ENCODE data around the gene KCNK6. TPM values are rescaled to one million over a fixed set of nuclear protein-coding genes. Genes with fewer than 3 reads are reported as not detected.

Gene KCNK6
- total and polyA plus RNA-seq, 2 donors (not counting 1 experiment from before 2014, with no cell fraction given), result 3.4 to 3.7 TPM

GRCh38 chr19:38352611-38353010, 33.0 kb downstream of the KCNK6 start:
- TF ChIP-seq CTCF (IDR thresholded peaks at IDR 0.05) (no peak), EZH2 (IDR thresholded peaks at IDR 0.05; ENCODE audit: borderline replicate concordance, insufficient read depth, low read depth, low read length, poor library complexity, severe bottlenecking) (no peak)
- Histone ChIP-seq H3K4me3 (ENCODE audit: control extremely low read depth in 1 of 5, extremely low read depth in 1 of 5, insufficient read depth in 1 of 5, low read depth in 2 of 5, low read length in 4 of 5) (no peak overlapping the region), H3K4me1 (ENCODE audit: control insufficient read depth in 2 of 2, insufficient read depth in 2 of 2, low read length in 2 of 2) (no peaks in the 10 kb centered on the region), H3K79me2 (ENCODE audit: control insufficient read depth, insufficient read depth, low read length) (no peaks in the 10 kb centered on the region), H3K36me3 (replicated peaks in 1 of 2; ENCODE audit: control extremely low read depth in 1 of 2, control insufficient read depth in 1 of 2, extremely low read depth in 1 of 2, insufficient read depth in 2 of 2, low read length in 1 of 2) (no peaks in the 10 kb centered on the region), H3K27ac (ENCODE audit: low read length in 2 of 2) (no peak overlapping the region), H3K4me2 (replicated peaks; ENCODE audit: low read depth, low read length, poor library complexity, severe bottlenecking) (no peak overlapping the region), H4K20me1 (ENCODE audit: control insufficient read depth, insufficient read depth, low read length, poor library complexity, severe bottlenecking) (no peaks in the 10 kb centered on the region), H3K9me3 (ENCODE audit: control extremely low read depth in 1 of 3, control insufficient read depth in 2 of 3, insufficient read depth in 1 of 3, low read length in 2 of 3) (no peaks in the 10 kb centered on the region), H3K27me3 (replicated peaks in 1 of 4; ENCODE audit: control extremely low read depth in 1 of 4, control insufficient read depth in 3 of 4, insufficient read depth in 4 of 4, low read length in 3 of 4) (no peaks in the 10 kb centered on the region), H2AFZ (ENCODE audit: insufficient read depth, low read depth, low read length, poor library complexity, severe bottlenecking) (no peak overlapping the region), H3K9ac (ENCODE audit: low read length) (no peak overlapping the region)
- ChIA-PET POLR2A (no interaction called here), CTCF (interaction anchor here (0.6 kb wide), 1 partner anchor 26 kb away, joined by 3 read pairs; no protein-coding TSS in a partner anchor)
- no peaks in the 10 kb centered on the region for H3K4me1 Mint-ChIP-seq
- ATAC-seq (ENCODE audit: low read depth) (no peak), DNase-seq (no peak)
- H3K27ac Mint-ChIP-seq, result no peak overlapping the region
- 70% methylated on average over 4 of the region's 8 CpGs for WGBS (ENCODE audit: insufficient coverage)
- no peak overlapping the region for H3K4me3 Mint-ChIP-seq
- H3K27me3 Mint-ChIP-seq, result peaks cover 7% of the 10 kb centered on the region
- H3K9me3 Mint-ChIP-seq (ENCODE audit: insufficient read depth), result no peaks in the 10 kb centered on the region
- intact Hi-C loops (cut with micrococcal nuclease), result no loop called here

- no peak overlapping the region for H2AFZ ChIP-seq (ENCODE audit: insufficient read depth, low read depth, low read length, poor library complexity, severe bottlenecking)
- H3K4me3 Mint-ChIP-seq, result no peak overlapping the region
- no peaks in the 10 kb centered on the region for H3K4me1 ChIP-seq (ENCODE audit: control insufficient read depth in 2 of 2, insufficient read depth in 2 of 2, low read length in 2 of 2)
- no peaks in the 10 kb centered on the region for H3K9me3 Mint-ChIP-seq (ENCODE audit: insufficient read depth)
- intact Hi-C loops (cut with micrococcal nuclease), result no loop called here
- no peaks in the 10 kb centered on the region for H4K20me1 ChIP-seq (ENCODE audit: control insufficient read depth, insufficient read depth, low read length, poor library complexity, severe bottlenecking)
- peaks cover 11% of the 10 kb centered on the region for H3K27me3 Mint-ChIP-seq
- no peak overlapping the region for H3K4me2 ChIP-seq (replicated peaks; ENCODE audit: low read depth, low read length, poor library complexity, severe bottlenecking)
- CTCF ChIA-PET, result no interaction called here
- no peak overlapping the region for H3K27ac Mint-ChIP-seq
- no peak for DNase-seq
- 89% methylated on average over 10 of the region's 16 CpGs for WGBS (ENCODE audit: insufficient coverage)
- H3K4me3 ChIP-seq (ENCODE audit: control extremely low read depth in 1 of 5, extremely low read depth in 1 of 5, insufficient read depth in 1 of 5, low read depth in 2 of 5, low read length in 4 of 5), result no peak overlapping the region
- POLR2A ChIA-PET, result no interaction called here
- no peak overlapping the region for H3K27ac ChIP-seq (ENCODE audit: low read length in 2 of 2)
- no peak overlapping the region for H3K9ac ChIP-seq (ENCODE audit: low read length)
- no peak for TF ChIP-seq CTCF (IDR thresholded peaks at IDR 0.05)
- TF ChIP-seq EZH2 (IDR thresholded peaks at IDR 0.05; ENCODE audit: borderline replicate concordance, insufficient read depth, low read depth, low read length, poor library complexity, severe bottlenecking), result no peak
- ATAC-seq (ENCODE audit: low read depth), result no peak
- H3K9me3 ChIP-seq (ENCODE audit: control extremely low read depth in 1 of 3, control insufficient read depth in 2 of 3, insufficient read depth in 1 of 3, low read length in 2 of 3), result peaks cover 0 to 2% (median 0%) of the 10 kb centered on the region in 3 donors
- peaks cover 0 to 6% (median 1%) of the 10 kb centered on the region in 4 experiments for H3K27me3 ChIP-seq (replicated peaks in 1 of 4; ENCODE audit: control extremely low read depth in 1 of 4, control insufficient read depth in 3 of 4, insufficient read depth in 4 of 4, low read length in 3 of 4)
- H3K36me3 ChIP-seq (replicated peaks in 1 of 2; ENCODE audit: control extremely low read depth in 1 of 2, control insufficient read depth in 1 of 2, extremely low read depth in 1 of 2, insufficient read depth in 2 of 2, low read length in 1 of 2), result no peaks in the 10 kb centered on the region
- H3K4me1 Mint-ChIP-seq, result peaks cover 5% of the 10 kb centered on the region
- H3K79me2 ChIP-seq (ENCODE audit: control insufficient read depth, insufficient read depth, low read length), result no peaks in the 10 kb centered on the region
Observed at GRCh38 chr19:38355728-38356725, 36.4 kb downstream of the KCNK6 start.
